Measurements from ENCODE around the gene NR4A1. TPM values are rescaled to one million over a fixed set of nuclear protein-coding genes. Genes with fewer than 3 reads are reported as not detected.
A peak's percentile ranks its signal among the peaks of the same experiment; 100 is the strongest.

The NR4A1 gene
- total RNA-seq, 3 donors from 2014 or later = 16.2 to 123 (median 44.6) TPM

GRCh38 chr12:52063082-52063924 is 12.1 kb downstream of the NR4A1 start:
- no peak for ATAC-seq
- no peaks in the 10 kb centered on the region for H3K36me3 ChIP-seq (ENCODE audit: low read depth)
- TF ChIP-seq CTCF (IDR thresholded peaks at IDR 0.05) = no peak
- H3K4me3 ChIP-seq = no peak overlapping the region
- H3K9me3 ChIP-seq = no peaks in the 10 kb centered on the region
- peaks cover 4% of the 10 kb centered on the region for H3K4me1 ChIP-seq (ENCODE audit: low read depth)
- peak in 1 of 3 donors; percentile 7 for DNase-seq
- intact Hi-C loops (cut with DNase I, micrococcal nuclease) = no loop called here

DNA sequence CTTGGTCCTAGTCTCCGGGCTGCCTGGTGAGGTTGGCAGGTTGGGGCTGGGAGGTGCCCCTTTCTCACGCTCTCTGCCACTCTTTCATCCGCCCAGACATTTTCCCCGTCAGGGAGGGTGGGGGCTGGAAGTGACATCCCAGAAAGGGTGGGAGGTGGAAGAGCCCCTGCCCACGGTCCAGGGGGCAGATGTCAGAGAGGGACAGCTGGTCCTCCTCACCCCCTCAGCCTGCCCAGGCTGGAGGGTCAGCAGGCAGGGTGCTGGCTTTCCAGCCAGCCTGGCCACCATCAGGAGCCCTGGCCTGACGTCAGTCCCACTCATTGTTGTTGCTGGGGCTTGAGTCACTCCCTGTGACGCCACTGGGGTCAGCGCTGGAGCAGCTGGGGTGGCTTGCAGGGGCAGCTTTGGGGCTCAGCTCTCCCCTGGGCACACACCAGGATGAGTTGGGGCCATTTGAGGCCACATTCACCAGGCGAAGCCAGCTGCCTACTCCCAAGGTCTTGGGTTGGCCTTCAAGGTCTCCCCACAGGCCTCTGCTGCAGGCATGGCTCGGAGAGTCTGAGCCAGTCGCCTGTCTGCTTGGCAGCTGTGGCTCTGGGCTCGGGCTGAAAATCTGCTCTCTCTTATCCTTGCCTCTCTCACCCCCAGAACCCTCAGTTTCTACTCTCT is 12.9 kb downstream of the NR4A1 start:
- ATAC-seq (no peak), DNase-seq (peak in 1 of 3 donors; percentile 28)
- TF ChIP-seq CTCF (IDR thresholded peaks at IDR 0.05) = no peak
- intact Hi-C loops (cut with DNase I, micrococcal nuclease) = no loop called here
- Histone ChIP-seq H3K4me1 (ENCODE audit: low read depth) (peaks cover 4% of the 10 kb centered on the region), H3K36me3 (ENCODE audit: low read depth) (no peaks in the 10 kb centered on the region), H3K4me3 (no peak overlapping the region), H3K9me3 (no peaks in the 10 kb centered on the region)

DNA sequence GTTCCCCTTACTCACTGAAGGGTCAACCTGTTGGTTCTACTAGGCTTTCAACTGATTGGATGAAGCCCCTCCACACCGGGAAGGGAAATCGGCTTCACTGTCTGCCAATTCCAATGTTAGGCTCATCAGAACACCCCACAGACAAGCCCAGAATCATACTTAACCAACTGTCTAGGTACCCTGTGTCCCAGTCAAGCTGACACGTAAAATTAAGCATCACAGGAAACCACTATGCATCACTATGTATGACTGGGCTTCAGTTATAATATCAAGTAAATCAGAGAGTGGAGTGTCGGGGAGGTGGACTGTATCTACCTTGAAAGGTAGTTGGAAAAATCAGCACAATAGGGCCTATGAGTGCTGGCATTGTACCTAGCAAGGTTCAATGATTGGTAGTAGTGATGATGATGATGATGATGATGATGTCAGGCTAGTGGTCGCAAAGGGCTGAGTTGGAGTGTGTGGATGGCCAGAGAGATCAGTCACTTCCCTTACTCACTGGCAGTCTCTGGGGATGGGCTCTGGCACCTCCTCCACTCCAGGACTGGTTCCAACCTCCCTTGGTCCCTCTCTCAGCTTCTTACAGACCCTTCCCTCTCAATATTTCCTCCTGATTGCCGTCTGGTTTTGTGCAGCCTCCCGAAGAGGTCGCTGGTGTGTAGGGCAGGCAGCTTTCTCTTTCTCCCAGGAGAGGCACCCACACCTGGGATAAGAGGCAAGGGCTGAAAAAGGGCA is 15.3 kb downstream of the NR4A1 start:
- DNase-seq = no peak
- H3K4me1 ChIP-seq (ENCODE audit: low read depth) = peaks cover 16% of the 10 kb centered on the region
- no peak overlapping the region for H3K4me3 ChIP-seq
- no peaks in the 10 kb centered on the region for H3K36me3 ChIP-seq (ENCODE audit: low read depth)
- intact Hi-C loops (cut with DNase I, micrococcal nuclease) = no loop called here
- no peak for TF ChIP-seq CTCF (IDR thresholded peaks at IDR 0.05)
- ATAC-seq = no peak
- H3K9me3 ChIP-seq = no peaks in the 10 kb centered on the region

DNA sequence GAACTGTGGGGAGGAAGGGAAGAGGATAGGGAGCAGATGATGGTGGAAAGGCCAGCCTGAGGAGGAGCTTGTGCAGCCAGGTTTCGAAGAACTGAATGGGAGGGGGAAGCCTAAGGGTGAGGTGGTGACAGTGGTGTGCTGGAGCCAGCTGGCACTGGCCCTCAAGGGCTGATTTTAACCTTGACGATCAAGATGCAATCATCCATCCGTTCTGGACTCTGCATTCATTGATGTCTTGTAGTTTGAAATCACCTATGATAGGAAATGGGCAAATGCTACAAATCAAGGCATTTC is 15.8 kb downstream of the NR4A1 start:
- Histone ChIP-seq H3K9me3 (no peaks in the 10 kb centered on the region), H3K36me3 (ENCODE audit: low read depth) (no peaks in the 10 kb centered on the region), H3K4me3 (no peak overlapping the region), H3K4me1 (ENCODE audit: low read depth) (peaks cover 15% of the 10 kb centered on the region)
- ATAC-seq (no peak), DNase-seq (no peak)
- no peak for TF ChIP-seq CTCF (IDR thresholded peaks at IDR 0.05)
- intact Hi-C loops (cut with DNase I, micrococcal nuclease) = no loop called here

DNA sequence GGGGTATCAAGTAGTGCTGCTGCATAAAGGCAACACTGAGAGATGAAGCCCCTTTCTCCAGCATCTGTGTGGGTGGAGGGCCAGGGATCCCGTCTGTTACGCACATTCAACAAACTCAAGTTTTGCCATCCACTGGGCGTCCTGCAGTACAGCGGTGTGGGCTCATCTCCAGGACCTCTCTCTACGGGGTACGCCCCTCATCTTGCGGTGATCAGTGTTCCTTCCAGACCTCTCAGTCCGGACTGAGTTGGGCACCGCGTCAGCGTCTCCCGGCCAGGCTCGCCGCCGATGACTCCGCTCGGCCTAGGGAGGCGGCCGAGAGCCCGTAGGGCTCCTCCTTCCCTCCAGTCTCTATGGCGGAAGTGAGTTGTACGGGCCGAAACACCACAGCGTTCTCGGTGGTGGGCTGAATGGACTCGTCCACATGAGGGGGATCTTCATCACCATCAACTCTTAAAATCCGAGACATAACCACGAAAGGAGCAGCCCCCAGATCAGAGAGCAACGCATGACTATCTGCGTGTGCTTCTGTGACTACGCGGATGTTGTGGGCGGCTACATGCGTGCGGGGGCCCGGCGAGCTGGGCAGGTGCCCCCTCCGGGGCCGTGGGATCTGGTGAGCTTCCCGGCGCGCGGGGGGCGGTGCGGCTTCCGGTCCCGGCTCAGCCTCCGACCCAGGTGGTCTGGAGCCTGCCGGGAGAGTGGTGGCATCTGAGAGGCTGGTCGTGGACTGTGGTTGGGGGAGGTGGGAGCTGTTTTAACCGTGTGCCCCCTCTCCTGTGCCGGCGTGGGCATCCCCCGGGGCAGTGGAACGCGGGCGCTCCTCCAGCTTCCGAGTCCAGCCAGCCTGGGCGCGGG is 18.3 kb downstream of the NR4A1 start, which contains the start of gene ATG101:
TSS of gene ATG101 (plus strand) at position 652 of the 858 bp plus-strand sequence. CDS start 3,673 bp downstream, outside the sequence.
- peak; percentile 99 for ATAC-seq
- H3K4me3 ChIP-seq = peak within 1 kb of the TSS; percentile 84
- intact Hi-C loops (cut with DNase I, micrococcal nuclease) = no loop called here
- peak; percentile 86 to 92 (median 89) for DNase-seq
- H3K36me3 ChIP-seq (ENCODE audit: low read depth) = no peaks in the 10 kb centered on the region
- no peaks in the 10 kb centered on the region for H3K9me3 ChIP-seq
- TF ChIP-seq CTCF (IDR thresholded peaks at IDR 0.05) = peak; percentile 58
- H3K4me1 ChIP-seq (ENCODE audit: low read depth) = peaks cover 15% of the 10 kb centered on the region

Measured in mucosa of descending colon (tissue), 3 donors.